A549 (cell line): ENCODE measurements around the gene SRD5A3. TPM values are rescaled to one million over a fixed set of nuclear protein-coding genes. Genes with fewer than 3 reads are reported as not detected.

Experiments
- ATAC-seq, 2 experiments: fragments of 200-7000 bp in 1 of 2; fragments of >200 bp in 1 of 2; cut with Nextera tagmentation in 1 of 2; cut with Tn5 transposase in 1 of 2; 3 replicates each; pipeline versions ENCODE4 v1.8.0 to v1.9.1; 2018 to 2020; ENCODE audit warnings: mild to moderate bottlenecking in 1 of 2, moderate library complexity in 1 of 2
- CTCF ChIA-PET: fragments of 300-600 bp; sonication (Branson Sonifier 250); formaldehyde crosslinking; extraction: SDS; loops from one replicate; lab custom pipeline; 2021; ENCODE audit warnings: antibody characterized with exemption, inconsistent platforms; lab: Yijun Ruan, JAX
- POLR2A ChIA-PET: fragments of 350-600 bp; formaldehyde crosslinking; extraction: SDS; loops from one replicate; lab custom pipeline; 2021; ENCODE audit warnings: antibody characterized with exemption, inconsistent platforms; lab: Yijun Ruan, JAX
- DNase-seq, 2 experiments: peaks; one replicate each; pipeline versions ENCODE4 v3.0.0 to v3.0.0-alpha.2; 2011 to 2016; ENCODE audit warnings: low read depth in 1 of 2, low spot score in 1 of 2
- FAIRE-seq: peaks from 2 replicates; lab custom pipeline; 2011; peaks lifted over from hg19 to GRCh38; lab: Jason Lieb, UNC
- H3K27ac ChIP-seq, 2 experiments: fragments of >200 bp; sonication (Bioruptor Twin); formaldehyde crosslinking; 3 replicates each; pipeline ENCODE4 v1.5.1; 2016 to 2017
- H3K4me1 ChIP-seq: fragments of >200 bp; sonication (Bioruptor Twin); formaldehyde crosslinking; 3 replicates; pipeline ENCODE4 v1.6.1; 2016
- H3K4me2 ChIP-seq: fragments of >200 bp; sonication (Bioruptor Twin); formaldehyde crosslinking; 3 replicates; pipeline ENCODE4 v1.6.1; 2016
- H3K4me3 ChIP-seq: fragments of >200 bp; sonication (Bioruptor Twin); formaldehyde crosslinking; 3 replicates; pipeline ENCODE4 v1.5.1; 2016
- H3K9me3 ChIP-seq: fragments of >200 bp; sonication (Bioruptor Twin); formaldehyde crosslinking; 3 replicates; pipeline ENCODE4 v1.6.1; 2016
- BHLHE40 ChIP-seq: IDR thresholded peaks from 2 replicates; pipeline ENCODE4 v1.6.1; 2012; ENCODE audit warnings: low read depth, low read length, inconsistent platforms
- CBX2 ChIP-seq: fragments of 200-600 bp; sonication (generic); IDR thresholded peaks from 2 replicates; pipeline ENCODE4 v1.6.1; 2016; ENCODE audit warnings: low read depth, mild to moderate bottlenecking, borderline replicate concordance
- CBX8 ChIP-seq: fragments of 200-600 bp; sonication (generic); IDR thresholded peaks from 2 replicates; pipeline ENCODE4 v1.6.1; 2016
- EHF ChIP-seq: fragments of 250-450 bp; sonication (Bioruptor Pico); IDR thresholded peaks from 2 replicates; pipeline ENCODE4 v1.5.0; 2020; ENCODE audit warnings: mild to moderate bottlenecking
- EP300 ChIP-seq, 2 experiments: fragments of >200 bp; sonication (Bioruptor Twin); formaldehyde crosslinking; IDR thresholded peaks; 2 replicates in 1 of 2; 3 replicates in 1 of 2; pipeline ENCODE4 v1.6.1; 2016 to 2017
- HDAC2 ChIP-seq: fragments of 200-600 bp; sonication (generic); IDR thresholded peaks from 2 replicates; pipeline ENCODE4 v1.6.1; 2016
- HOXA7 ChIP-seq: fragments of 250-450 bp; sonication (Bioruptor Pico); IDR thresholded peaks from 2 replicates; pipeline ENCODE4 v1.5.0; 2020; ENCODE audit warnings: mild to moderate bottlenecking, moderate library complexity
- JUNB ChIP-seq: fragments of >200 bp; sonication (Bioruptor Twin); formaldehyde crosslinking; IDR thresholded peaks from 2 replicates; pipeline ENCODE4 v1.6.1; 2016
- KDM1A ChIP-seq: fragments of 200-600 bp; sonication (generic); IDR thresholded peaks from 2 replicates; pipeline ENCODE4 v1.6.1; 2016; ENCODE audit warnings: low read depth, mild to moderate bottlenecking
- KDM5A ChIP-seq: fragments of 200-600 bp; sonication (generic); IDR thresholded peaks from 2 replicates; pipeline ENCODE4 v1.6.1; 2016; ENCODE audit warnings: antibody characterized with exemption, mild to moderate bottlenecking
- MAZ ChIP-seq: fragments of 150-350 bp; IDR thresholded peaks from 2 replicates; pipeline ENCODE4 v1.6.1; 2014; ENCODE audit warnings: antibody characterized with exemption, low read depth, low read length, borderline replicate concordance
- NFE2L2 ChIP-seq: fragments of 150-350 bp; conservative IDR thresholded peaks from 2 replicates; pipeline ENCODE4 v1.6.1; 2014; ENCODE audit warnings: low read length
- NPAS2 ChIP-seq: fragments of 250-450 bp; sonication (Bioruptor Pico); IDR thresholded peaks from 2 replicates; pipeline ENCODE4 v1.8.0; 2022; ENCODE audit warnings: mild to moderate bottlenecking, moderate library complexity, borderline replicate concordance
- RARB ChIP-seq: fragments of 250-450 bp; sonication (Bioruptor Pico); IDR thresholded peaks from 2 replicates; pipeline ENCODE4 v1.8.0; 2021; ENCODE audit warnings: mild to moderate bottlenecking, moderate library complexity
- RCOR1 ChIP-seq: fragments of 150-350 bp; IDR thresholded peaks from 2 replicates; pipeline ENCODE4 v1.6.1; 2014; ENCODE audit warnings: antibody characterized with exemption, low read length, low read depth
- RNF2 ChIP-seq: fragments of 200-600 bp; sonication (generic); IDR thresholded peaks from 2 replicates; pipeline ENCODE4 v1.6.1; 2016; ENCODE audit warnings: low read depth, mild to moderate bottlenecking, antibody characterized with exemption, moderate library complexity, borderline replicate concordance
- ZC3H11A ChIP-seq: fragments of 450-650 bp; IDR thresholded peaks from 2 replicates; pipeline ENCODE4 v1.6.1; 2014; ENCODE audit warnings: antibody characterized with exemption, mild to moderate bottlenecking
- ZFP36 ChIP-seq: fragments of 450-650 bp; IDR thresholded peaks from 2 replicates; pipeline ENCODE4 v1.6.1; 2014; ENCODE audit warnings: borderline replicate concordance; ENCODE audit not compliant: partially characterized antibody
- ZNF302 ChIP-seq: fragments of 250-450 bp; sonication (Bioruptor Pico); IDR thresholded peaks from 2 replicates; pipeline ENCODE4 v1.9.0; 2021; ENCODE audit warnings: inconsistent platforms, mild to moderate bottlenecking, moderate library complexity
- ZSCAN20 ChIP-seq: fragments of 250-450 bp; sonication (Bioruptor Pico); IDR thresholded peaks from 2 replicates; pipeline ENCODE4 v1.8.0; 2022; ENCODE audit warnings: mild to moderate bottlenecking, moderate library complexity
- WGBS: methylation state at CpG from one replicate; pipeline ENCODE4 v1.1.6; 2017; ENCODE audit errors: missing lambda C conversion rate; 5-methylcytosine and 5-hydroxymethylcytosine counted together
- polyA plus RNA-seq, 4 experiments: library from polyadenylated mRNA; depleted of rRNA in 3 of 4; stranded (reverse); fragments of >200 nt; fragmentation: RNase III in 1 of 4; extraction: RNeasy Plus Mini Kit Qiagen cat#74134 plus additional on column Dnase treatment in 1 of 4; gene quantifications; 2 replicates in 3 of 4; 3 replicates in 1 of 4; pipeline ENCODE4 v1.2.3, GENCODE V29; 2011 to 2017
- TF ChIP-seq, protein P1 (sequence below): IDR thresholded peaks from 2 replicates; pipeline ENCODE4 v1.6.1; 2012; ENCODE audit warnings: low read depth, borderline replicate concordance
- TF ChIP-seq, protein P2 (sequence below): fragments of 250-450 bp; sonication (Bioruptor Pico); IDR thresholded peaks from 2 replicates; pipeline ENCODE4 v1.5.0; 2020; ENCODE audit warnings: low read depth, mild to moderate bottlenecking, moderate library complexity
- TF ChIP-seq, protein P3 (sequence below): IDR thresholded peaks from 2 replicates; pipeline ENCODE4 v1.6.1; 2012
- TF ChIP-seq, protein P4 (sequence below): fragments of 250-450 bp; sonication (Bioruptor Pico); IDR thresholded peaks from 2 replicates; pipeline ENCODE4 v1.5.0; 2021; ENCODE audit warnings: mild to moderate bottlenecking, moderate library complexity, borderline replicate concordance
- TF ChIP-seq, protein P5 (sequence below): fragments of >200 bp; sonication (Bioruptor Twin); formaldehyde crosslinking; IDR thresholded peaks from 2 replicates; pipeline ENCODE4 v1.6.1; 2016

Gene SRD5A3
- polyA plus RNA-seq, 2 of the 4 experiments (the other 2 are of a cell fraction) = 5.9 to 11.1 TPM

DNA sequence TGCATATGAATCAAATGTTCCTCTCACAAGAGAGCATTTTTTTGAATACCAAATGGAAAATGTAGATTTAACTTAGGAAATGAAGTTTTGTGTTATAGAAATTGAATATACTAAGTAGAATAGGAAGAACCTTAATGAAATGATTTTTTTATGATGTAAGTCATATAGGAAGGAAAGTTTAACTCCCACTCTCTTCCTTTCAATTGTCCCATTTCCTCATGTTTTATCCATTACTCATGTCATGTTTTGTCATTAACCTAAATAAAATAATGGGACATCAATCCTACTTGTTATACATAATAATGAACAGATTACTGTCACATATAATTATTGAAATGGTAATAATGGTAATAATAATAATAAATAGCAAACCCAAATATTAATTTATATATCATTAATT is 22.7 kb upstream of the SRD5A3 start:
- no peak overlapping the region for H3K4me2 ChIP-seq
- TF ChIP-seq CBX2 (no peak), RARB (no peak)
- TF ChIP-seq, protein P1, sequence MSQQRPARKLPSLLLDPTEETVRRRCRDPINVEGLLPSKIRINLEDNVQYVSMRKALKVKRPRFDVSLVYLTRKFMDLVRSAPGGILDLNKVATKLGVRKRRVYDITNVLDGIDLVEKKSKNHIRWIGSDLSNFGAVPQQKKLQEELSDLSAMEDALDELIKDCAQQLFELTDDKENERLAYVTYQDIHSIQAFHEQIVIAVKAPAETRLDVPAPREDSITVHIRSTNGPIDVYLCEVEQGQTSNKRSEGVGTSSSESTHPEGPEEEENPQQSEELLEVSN = no peak
- no peak for ATAC-seq
- FAIRE-seq = no peak
- no peak overlapping the region for H3K4me3 ChIP-seq
- H3K9me3 ChIP-seq = no peaks in the 10 kb centered on the region
- CTCF ChIA-PET = interaction anchor here (2.2 to 5.4 kb wide), 3 partner anchors 11 to 353 kb away, joined by 4 to 48 read pairs (median 8); no protein-coding TSS in a partner anchor
- no peak overlapping the region for H3K27ac ChIP-seq
- DNase-seq = no peak
- no peaks in the 10 kb centered on the region for H3K4me1 ChIP-seq
- POLR2A ChIA-PET = no interaction called here

DNA sequence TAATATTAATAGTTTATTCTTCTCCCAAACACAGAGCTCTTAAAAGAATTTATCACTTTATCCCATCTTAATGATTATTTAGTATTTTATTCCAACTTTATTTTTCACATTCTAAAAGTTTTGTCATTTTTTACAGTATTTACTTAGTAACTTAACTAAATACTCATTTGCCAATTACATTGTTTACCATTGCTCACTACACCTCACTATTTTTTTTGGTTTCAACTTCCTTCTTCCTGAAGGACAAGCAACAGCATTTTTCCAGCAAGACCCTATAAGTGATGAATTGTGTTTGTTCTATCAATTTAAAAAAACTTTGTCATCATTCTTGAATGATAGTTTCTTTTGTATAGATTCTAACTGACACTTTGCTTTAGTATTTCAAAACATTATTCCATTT is 19.4 kb upstream of the SRD5A3 start:
- ATAC-seq (no peak), DNase-seq (no peak), FAIRE-seq (no peak)
- POLR2A ChIA-PET = no interaction called here
- TF ChIP-seq, protein P2, sequence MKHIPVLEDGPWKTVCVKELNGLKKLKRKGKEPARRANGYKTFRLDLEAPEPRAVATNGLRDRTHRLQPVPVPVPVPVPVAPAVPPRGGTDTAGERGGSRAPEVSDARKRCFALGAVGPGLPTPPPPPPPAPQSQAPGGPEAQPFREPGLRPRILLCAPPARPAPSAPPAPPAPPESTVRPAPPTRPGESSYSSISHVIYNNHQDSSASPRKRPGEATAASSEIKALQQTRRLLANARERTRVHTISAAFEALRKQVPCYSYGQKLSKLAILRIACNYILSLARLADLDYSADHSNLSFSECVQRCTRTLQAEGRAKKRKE (CRISPR knock-in tag) = no peak
- TF ChIP-seq ZSCAN20 (CRISPR knock-in tag) (no peak), NPAS2 (CRISPR knock-in tag) (no peak), EP300 (IDR thresholded peaks at IDR 0.05) (no peak), CBX8 (no peak), ZC3H11A (no peak), KDM5A (no peak)
- TF ChIP-seq, protein P3, sequence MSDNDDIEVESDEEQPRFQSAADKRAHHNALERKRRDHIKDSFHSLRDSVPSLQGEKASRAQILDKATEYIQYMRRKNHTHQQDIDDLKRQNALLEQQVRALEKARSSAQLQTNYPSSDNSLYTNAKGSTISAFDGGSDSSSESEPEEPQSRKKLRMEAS = no peak
- TF ChIP-seq, protein P4, sequence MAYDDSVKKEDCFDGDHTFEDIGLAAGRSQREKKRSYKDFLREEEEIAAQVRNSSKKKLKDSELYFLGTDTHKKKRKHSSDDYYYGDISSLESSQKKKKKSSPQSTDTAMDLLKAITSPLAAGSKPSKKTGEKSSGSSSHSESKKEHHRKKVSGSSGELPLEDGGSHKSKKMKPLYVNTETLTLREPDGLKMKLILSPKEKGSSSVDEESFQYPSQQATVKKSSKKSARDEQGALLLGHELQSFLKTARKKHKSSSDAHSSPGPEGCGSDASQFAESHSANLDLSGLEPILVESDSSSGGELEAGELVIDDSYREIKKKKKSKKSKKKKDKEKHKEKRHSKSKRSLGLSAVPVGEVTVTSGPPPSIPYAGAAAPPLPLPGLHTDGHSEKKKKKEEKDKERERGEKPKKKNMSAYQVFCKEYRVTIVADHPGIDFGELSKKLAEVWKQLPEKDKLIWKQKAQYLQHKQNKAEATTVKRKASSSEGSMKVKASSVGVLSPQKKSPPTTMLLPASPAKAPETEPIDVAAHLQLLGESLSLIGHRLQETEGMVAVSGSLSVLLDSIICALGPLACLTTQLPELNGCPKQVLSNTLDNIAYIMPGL (CRISPR knock-in tag) = no peak
- CTCF ChIA-PET = interaction anchor here (0.6 to 1.5 kb wide), 3 partner anchors 14 to 356 kb away, joined by 3 to 4 read pairs (median 3); partner anchors contain the start of gene SRD5A3
- Histone ChIP-seq H3K4me1 (no peaks in the 10 kb centered on the region), H3K9me3 (no peaks in the 10 kb centered on the region; the same call in 2 of the 3 replicates), H3K27ac (no peak overlapping the region), H3K4me2 (no peak overlapping the region), H3K4me3 (no peak overlapping the region)

DNA sequence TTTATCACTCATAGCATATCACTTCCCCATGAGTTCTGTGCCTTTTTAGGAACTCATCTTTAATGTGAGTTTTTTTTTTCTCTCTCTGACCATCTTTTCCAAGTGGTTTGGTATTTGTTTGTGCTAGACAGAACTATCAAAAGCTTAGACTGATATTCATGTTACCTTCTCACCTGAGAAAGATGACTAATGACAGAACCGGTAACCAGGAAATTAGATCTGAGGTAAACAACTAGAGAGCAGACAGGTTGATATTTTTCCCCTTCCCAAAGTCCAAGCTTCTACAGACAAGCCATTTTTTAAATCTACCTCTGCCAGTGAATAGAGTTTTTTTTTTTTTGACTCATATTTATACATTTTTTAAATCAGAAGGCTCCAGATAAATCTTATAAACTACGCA is 17.0 kb upstream of the SRD5A3 start:
- DNase-seq = no peak
- Histone ChIP-seq H3K9me3 (no peaks in the 10 kb centered on the region; the same call in 2 of the 3 replicates), H3K27ac (no peak overlapping the region), H3K4me3 (no peak overlapping the region), H3K4me2 (no peak overlapping the region), H3K4me1 (no peaks in the 10 kb centered on the region)
- ATAC-seq = no peak
- ChIA-PET CTCF (interaction anchor here (0.6 kb wide), 1 partner anchor 346 kb away, joined by 5 read pairs; no protein-coding TSS in a partner anchor), POLR2A (no interaction called here)
- no peak for FAIRE-seq
- TF ChIP-seq EHF (CRISPR knock-in tag) = no peak
- no peak for TF ChIP-seq BHLHE40
- TF ChIP-seq ZFP36 = no peak
- no peak for TF ChIP-seq RCOR1
- TF ChIP-seq, protein P1 = no peak
- TF ChIP-seq HOXA7 (CRISPR knock-in tag) = no peak
- no peak for TF ChIP-seq JUNB
- no peak for TF ChIP-seq NFE2L2
- TF ChIP-seq KDM5A = no peak
- no peak for TF ChIP-seq HDAC2
- TF ChIP-seq KDM1A = no peak
- TF ChIP-seq, protein P4 (CRISPR knock-in tag) = no peak
- no peak for TF ChIP-seq ZNF302 (CRISPR knock-in tag)
- TF ChIP-seq, protein P5, sequence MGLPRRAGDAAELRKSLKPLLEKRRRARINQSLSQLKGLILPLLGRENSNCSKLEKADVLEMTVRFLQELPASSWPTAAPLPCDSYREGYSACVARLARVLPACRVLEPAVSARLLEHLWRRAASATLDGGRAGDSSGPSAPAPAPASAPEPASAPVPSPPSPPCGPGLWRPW = no peak
- TF ChIP-seq MAZ = no peak
- TF ChIP-seq RARB = no peak
- TF ChIP-seq RNF2 = no peak
- TF ChIP-seq EP300 (IDR thresholded peaks at IDR 0.05) = no peak
- WGBS = 77% methylated on average over 2 of the region's 2 CpGs
